Left renal cortex interstitium (tissue), 4 donors: Measurements from ENCODE around the gene LAPTM5. TPM values are rescaled to one million over a fixed set of nuclear protein-coding genes. Genes with fewer than 3 reads are reported as not detected.

Experiments used
- DNase-seq, 4 donors: peaks; one replicate each; pipeline ENCODE4 v3.0.0-alpha.2; 2013; ENCODE audit warnings: low read depth in 4 of 4, low spot score in 2 of 4, missing footprints in 1 of 4
- polyA plus RNA-seq, 4 donors: library from polyadenylated mRNA; unstranded; fragments of 120-200 nt; gene quantifications; one replicate each; pipeline ENCODE4 v1.2.1, GENCODE V29; 2013; ENCODE audit not compliant: insufficient read length in 4 of 4

Gene LAPTM5
- polyA plus RNA-seq, 4 donors = 12.9 to 19.4 (median 14.4) TPM

DNA sequence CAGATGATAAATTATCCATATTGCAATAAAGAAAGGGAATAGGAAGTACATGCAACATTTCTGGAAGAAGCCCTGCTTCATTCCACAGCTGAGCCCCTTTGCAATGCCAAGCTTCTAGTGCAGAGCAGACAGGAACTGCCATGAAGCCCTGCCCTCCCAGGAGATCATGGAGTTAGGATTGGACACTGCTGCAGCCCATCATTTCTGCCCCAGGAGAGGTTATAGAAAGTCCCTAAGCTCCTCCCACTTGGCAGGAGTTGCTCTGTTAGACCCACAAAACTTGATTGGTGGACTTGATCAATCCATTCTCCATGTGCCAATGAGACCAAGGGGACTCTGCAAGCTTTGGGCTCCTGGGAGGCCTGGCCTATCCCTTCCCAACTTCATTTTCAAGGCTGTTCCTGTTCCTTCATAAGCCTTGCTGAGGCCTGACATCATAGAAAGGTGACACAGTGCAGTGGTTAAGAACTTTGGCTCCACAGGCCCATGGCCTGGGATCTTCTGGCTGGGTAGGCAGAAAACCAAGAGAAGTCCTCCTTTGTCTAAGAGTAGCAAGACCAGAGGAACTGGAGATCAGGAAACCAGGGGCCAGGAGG, 1.3 kb upstream of the LAPTM5 start:
- DNase-seq = no peak

GRCh38 chr1:30758121-30758688, 631 bp upstream of the LAPTM5 start:
- no peak for DNase-seq

GRCh38 chr1:30756545-30757351, 826 bp downstream of the LAPTM5 start:
- no peak for DNase-seq

DNA sequence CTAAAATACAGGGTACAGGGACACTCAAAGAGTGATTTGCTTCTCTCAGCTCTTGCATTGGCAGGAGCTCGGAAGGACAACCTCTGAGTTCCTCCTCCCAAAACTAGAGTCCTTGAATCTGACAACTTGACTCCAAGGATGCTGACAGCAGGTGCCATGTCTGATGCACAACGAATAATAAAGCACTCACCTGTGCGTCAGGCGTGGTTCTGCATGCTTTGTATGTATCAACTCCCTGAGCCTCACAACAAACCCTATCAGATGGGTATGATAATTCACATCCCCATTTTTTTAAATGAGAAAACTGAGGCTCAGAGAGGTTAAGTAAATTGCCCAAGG, 1.4 kb downstream of the LAPTM5 start:
- no peak for DNase-seq

GRCh38 chr1:30755746-30756145, 1.8 kb downstream of the LAPTM5 start:
- DNase-seq = no peak

DNA sequence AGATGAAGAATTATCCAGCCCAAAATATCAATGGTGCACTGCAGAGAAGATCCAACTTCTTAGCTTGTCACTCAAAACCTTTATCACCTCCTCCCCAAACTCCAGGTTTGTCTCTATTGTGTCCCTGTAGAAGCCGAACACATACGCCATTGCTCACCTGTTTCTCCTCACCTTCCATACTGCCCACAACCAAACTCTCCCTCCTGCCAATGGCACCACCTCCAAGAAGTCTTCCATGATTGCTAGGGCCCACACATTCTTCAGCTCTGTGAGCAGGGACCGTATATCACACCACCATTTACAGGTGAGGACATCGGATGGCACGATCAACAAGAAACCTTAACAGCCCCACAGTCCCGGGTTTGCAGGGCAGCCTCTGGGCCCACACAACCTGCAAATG, 2.2 kb downstream of the LAPTM5 start:
- no peak for DNase-seq

- DNase-seq = no peak
These were observed 2.8 kb downstream of the LAPTM5 start for GRCh38 chr1:30754684-30755171.

DNA sequence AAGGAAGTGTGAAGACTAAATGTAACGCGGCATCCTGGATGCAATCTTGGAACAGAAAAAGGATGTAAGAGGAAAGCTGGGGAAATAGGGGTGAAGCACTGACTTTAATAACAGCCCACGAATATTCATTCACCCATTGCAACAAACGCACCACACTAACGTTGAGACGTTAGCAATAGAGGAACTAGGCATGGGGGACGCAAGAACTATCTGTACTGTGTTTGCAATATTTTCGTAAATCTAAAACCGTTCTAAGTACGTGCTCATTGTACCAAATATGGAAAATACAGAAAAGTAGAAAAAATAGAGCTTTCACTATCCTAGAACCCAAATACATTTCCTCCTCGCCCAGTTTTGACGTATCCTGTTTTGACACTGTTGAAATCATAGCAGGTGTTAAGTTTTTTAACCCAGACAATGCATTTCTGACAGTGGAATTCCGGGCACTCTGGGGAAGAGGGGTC, 3.9 kb downstream of the LAPTM5 start:
- no peak for DNase-seq

DNA sequence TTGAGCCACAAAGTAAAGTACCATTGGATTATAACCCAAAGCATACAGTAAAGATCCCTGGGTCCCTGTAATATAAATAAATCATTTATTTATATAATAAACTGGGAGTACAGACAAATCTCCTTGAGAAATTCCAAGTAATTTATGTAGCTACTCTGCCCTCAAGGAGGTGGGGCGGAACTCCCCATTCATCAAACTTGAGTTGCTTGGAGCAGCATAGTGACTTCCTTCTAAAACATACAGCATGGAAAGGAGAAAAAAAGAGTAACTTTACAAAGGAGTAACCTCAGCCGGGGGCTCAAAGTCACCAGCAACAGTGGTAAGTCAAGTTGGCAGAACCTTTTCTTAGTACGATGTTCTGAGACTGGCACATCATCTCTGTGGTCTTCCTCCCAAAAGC, 4.5 kb downstream of the LAPTM5 start:
- DNase-seq = no peak

DNA sequence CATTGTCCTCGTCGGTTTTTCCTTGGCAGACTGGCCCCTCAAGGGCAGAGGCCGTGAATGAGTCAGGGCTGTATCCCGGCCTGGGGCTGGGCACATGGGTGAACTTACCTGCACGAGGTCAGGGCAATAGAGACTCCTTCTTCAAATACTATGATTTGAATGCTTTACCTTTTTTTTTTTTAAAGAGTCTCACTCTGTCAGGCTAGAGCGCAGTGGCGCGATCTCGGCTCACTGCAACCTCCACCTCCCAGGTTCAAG, 5.0 kb downstream of the LAPTM5 start:
- no peak for DNase-seq

- no peak for DNase-seq
These were observed 5.5 kb downstream of the LAPTM5 start for GRCh38 chr1:30751830-30752650.

- DNase-seq = no peak
These were observed 6.8 kb downstream of the LAPTM5 start for GRCh38 chr1:30750731-30751291.

- no peak for DNase-seq
These were observed 7.6 kb downstream of the LAPTM5 start for GRCh38 chr1:30749691-30750583.

DNA sequence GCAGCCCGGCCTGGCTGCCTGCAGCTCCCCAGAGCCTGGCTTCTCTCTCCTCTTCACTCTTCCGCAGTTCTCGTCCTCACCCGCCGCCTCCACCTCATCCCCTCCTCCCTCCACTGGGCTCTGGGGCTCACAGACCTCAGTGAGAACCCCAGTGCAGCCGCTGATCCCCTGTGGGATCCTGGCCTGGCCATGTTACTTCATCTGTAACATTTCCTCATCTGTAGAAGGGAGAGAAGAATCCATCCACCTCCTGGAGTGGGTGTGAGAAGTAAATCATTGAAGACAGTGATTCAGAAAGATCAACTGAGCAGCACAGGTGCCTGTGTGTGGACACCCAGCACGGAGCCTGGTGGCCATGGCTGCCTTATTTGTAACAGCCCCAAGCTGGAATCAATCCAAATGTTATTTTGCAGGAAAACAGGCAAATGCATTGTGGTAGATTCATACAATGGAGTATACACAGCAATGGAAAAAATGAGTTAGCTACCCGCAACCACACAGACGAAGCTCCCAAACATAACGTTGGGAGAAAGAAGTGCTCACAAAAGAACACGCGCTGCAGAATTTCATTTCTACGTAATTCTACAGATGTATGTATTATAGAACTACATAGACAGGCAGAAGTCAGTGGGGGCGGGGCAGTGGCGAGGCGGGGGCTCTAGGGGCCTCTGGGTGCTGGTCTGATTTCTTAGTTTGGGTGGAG, 8.7 kb downstream of the LAPTM5 start:
- DNase-seq = no peak

GRCh38 chr1:30748098-30748698, 9.4 kb downstream of the LAPTM5 start:
- DNase-seq = no peak

DNA sequence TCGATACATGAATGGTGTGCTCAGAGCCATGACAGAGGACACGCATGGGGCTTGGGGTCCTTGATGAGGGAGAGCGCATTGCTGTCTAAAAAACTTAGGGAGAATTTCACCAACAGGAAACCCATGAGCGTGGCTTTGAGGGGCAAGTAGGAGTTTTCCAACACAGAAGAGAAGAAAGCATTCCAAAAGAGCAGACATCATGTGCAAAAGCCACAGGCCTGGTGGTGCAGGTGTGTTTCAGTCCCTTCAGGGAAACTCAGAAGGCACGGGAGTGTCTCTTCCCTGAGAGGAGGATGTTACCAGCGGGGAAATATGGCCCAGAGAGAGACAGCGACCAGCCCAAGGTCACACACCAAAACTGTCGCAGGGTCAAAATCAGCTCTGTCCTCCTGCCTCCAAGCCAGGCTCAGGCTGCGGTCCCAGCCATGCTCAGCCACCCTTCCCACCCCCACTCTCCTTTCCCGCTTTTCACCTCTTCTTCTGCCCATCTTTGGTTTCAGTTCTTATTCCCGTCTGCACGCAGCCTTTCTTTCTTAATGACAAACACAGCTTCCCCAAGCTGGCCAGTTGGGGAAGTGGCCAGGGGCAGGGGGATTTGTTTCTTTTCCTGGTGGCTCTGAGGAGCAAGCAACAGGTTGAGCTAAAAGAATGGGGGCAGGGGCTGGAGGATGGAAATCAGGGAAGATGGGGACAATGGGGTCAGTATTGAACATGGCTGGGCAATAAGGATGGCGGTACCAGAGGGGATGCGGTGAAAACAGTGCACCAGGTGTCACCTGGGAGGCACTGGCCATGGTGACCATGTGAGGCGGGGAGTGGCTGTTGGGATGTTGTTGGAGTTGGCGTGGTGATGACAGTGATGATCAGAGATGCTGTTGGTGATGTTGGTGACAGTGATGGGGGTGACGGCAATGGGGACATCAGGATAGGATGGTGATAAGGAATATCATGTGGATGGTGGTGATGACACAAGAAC, 10.3 kb downstream of the LAPTM5 start:
- no peak for DNase-seq

- no peak for DNase-seq
These were observed 11.2 kb downstream of the LAPTM5 start for GRCh38 chr1:30746212-30747032.
